ENCODE results near the gene CCT6B.

The CCT6B gene

GRCh38 chr17:34902831-34903547 is 58.3 kb downstream of the CCT6B start:
- no peak overlapping the region for H3K9ac ChIP-seq (ENCODE audit: low read depth, low read length)
- H3K36me3 ChIP-seq (ENCODE audit: insufficient read depth, low read depth, low read length) = no peaks in the 10 kb centered on the region
- no peaks in the 10 kb centered on the region for H3K4me1 ChIP-seq (ENCODE audit: insufficient read depth, low read length)
- H3K9me3 ChIP-seq (ENCODE audit: insufficient read depth, low read depth, low read length) = no peaks in the 10 kb centered on the region
- no peak overlapping the region for H3K4me3 ChIP-seq (ENCODE audit: low read length)
- H3K27me3 ChIP-seq (ENCODE audit: insufficient read depth, low read length) = peaks cover 14% of the 10 kb centered on the region; the same call in 1 of the 2 replicates
- no peak overlapping the region for H3K27ac ChIP-seq (ENCODE audit: low read length)

- Histone ChIP-seq H3K36me3 (ENCODE audit: insufficient read depth, low read depth, low read length) (no peaks in the 10 kb centered on the region), H3K4me1 (ENCODE audit: insufficient read depth, low read length) (no peaks in the 10 kb centered on the region), H3K9me3 (ENCODE audit: insufficient read depth, low read depth, low read length) (no peaks in the 10 kb centered on the region), H3K27me3 (ENCODE audit: insufficient read depth, low read length) (peaks cover 29% of the 10 kb centered on the region; the same call in 1 of the 2 replicates), H3K27ac (ENCODE audit: low read length) (no peak overlapping the region), H3K4me3 (ENCODE audit: low read length) (no peak overlapping the region), H3K9ac (ENCODE audit: low read depth, low read length) (no peak overlapping the region)
Observed at GRCh38 chr17:34899643-34900291, 61.5 kb downstream of the CCT6B start.

- H3K9ac ChIP-seq (ENCODE audit: low read depth, low read length) = no peak overlapping the region
- H3K4me3 ChIP-seq (ENCODE audit: low read length) = no peak overlapping the region
- no peak overlapping the region for H3K27ac ChIP-seq (ENCODE audit: low read length)
Observed at GRCh38 chr17:34895383-34895782, 65.9 kb downstream of the CCT6B start.

GRCh38 chr17:34894964-34895363 is 66.3 kb downstream of the CCT6B start:
- Histone ChIP-seq H3K9ac (ENCODE audit: low read depth, low read length) (no peak overlapping the region), H3K27me3 (ENCODE audit: insufficient read depth, low read length) (peaks cover 33% of the 10 kb centered on the region; the same call in 1 of the 2 replicates), H3K27ac (ENCODE audit: low read length) (no peak overlapping the region), H3K9me3 (ENCODE audit: insufficient read depth, low read depth, low read length) (no peaks in the 10 kb centered on the region), H3K36me3 (ENCODE audit: insufficient read depth, low read depth, low read length) (no peaks in the 10 kb centered on the region), H3K4me3 (ENCODE audit: low read length) (no peak overlapping the region), H3K4me1 (ENCODE audit: insufficient read depth, low read length) (no peaks in the 10 kb centered on the region)

More at GRCh38 chr17:34895383-34895782, 65.9 kb downstream of the CCT6B start:
- Histone ChIP-seq H3K36me3 (ENCODE audit: insufficient read depth, low read depth, low read length) (no peaks in the 10 kb centered on the region), H3K9me3 (ENCODE audit: insufficient read depth, low read depth, low read length) (no peaks in the 10 kb centered on the region), H3K4me1 (ENCODE audit: insufficient read depth, low read length) (no peaks in the 10 kb centered on the region), H3K27me3 (ENCODE audit: insufficient read depth, low read length) (peaks cover 33% of the 10 kb centered on the region; the same call in 1 of the 2 replicates)

GRCh38 chr17:34892461-34893249 is 68.6 kb downstream of the CCT6B start:
- peaks cover 26% of the 10 kb centered on the region; the same call in 1 of the 2 replicates for H3K27me3 ChIP-seq (ENCODE audit: insufficient read depth, low read length)
- H3K4me1 ChIP-seq (ENCODE audit: insufficient read depth, low read length) = no peaks in the 10 kb centered on the region
- no peak overlapping the region for H3K9ac ChIP-seq (ENCODE audit: low read depth, low read length)
- H3K9me3 ChIP-seq (ENCODE audit: insufficient read depth, low read depth, low read length) = no peaks in the 10 kb centered on the region
- no peaks in the 10 kb centered on the region for H3K36me3 ChIP-seq (ENCODE audit: insufficient read depth, low read depth, low read length)
- H3K4me3 ChIP-seq (ENCODE audit: low read length) = no peak overlapping the region
- H3K27ac ChIP-seq (ENCODE audit: low read length) = no peak overlapping the region

GRCh38 chr17:34886831-34887230 is 74.4 kb downstream of the CCT6B start:
- Histone ChIP-seq H3K27ac (ENCODE audit: low read length) (no peak overlapping the region), H3K36me3 (ENCODE audit: insufficient read depth, low read depth, low read length) (no peaks in the 10 kb centered on the region), H3K9ac (ENCODE audit: low read depth, low read length) (no peak overlapping the region), H3K9me3 (ENCODE audit: insufficient read depth, low read depth, low read length) (no peaks in the 10 kb centered on the region), H3K27me3 (ENCODE audit: insufficient read depth, low read length) (peaks cover 8% of the 10 kb centered on the region; the same call in 1 of the 2 replicates), H3K4me1 (ENCODE audit: insufficient read depth, low read length) (peaks cover 17% of the 10 kb centered on the region; the same call in 1 of the 2 replicates), H3K4me3 (ENCODE audit: low read length) (no peak overlapping the region)

GRCh38 chr17:34885076-34885475 is 76.2 kb downstream of the CCT6B start:
- no peaks in the 10 kb centered on the region for H3K36me3 ChIP-seq (ENCODE audit: insufficient read depth, low read depth, low read length)
- H3K9ac ChIP-seq (ENCODE audit: low read depth, low read length) = no peak overlapping the region
- H3K9me3 ChIP-seq (ENCODE audit: insufficient read depth, low read depth, low read length) = no peaks in the 10 kb centered on the region
- peaks cover 17% of the 10 kb centered on the region; the same call in 1 of the 2 replicates for H3K4me1 ChIP-seq (ENCODE audit: insufficient read depth, low read length)
- peaks cover 8% of the 10 kb centered on the region; the same call in 1 of the 2 replicates for H3K27me3 ChIP-seq (ENCODE audit: insufficient read depth, low read length)
- no peak overlapping the region for H3K4me3 ChIP-seq (ENCODE audit: low read length)
- H3K27ac ChIP-seq (ENCODE audit: low read length) = no peak overlapping the region

GRCh38 chr17:34884597-34884996 is 76.7 kb downstream of the CCT6B start:
- Histone ChIP-seq H3K9me3 (ENCODE audit: insufficient read depth, low read depth, low read length) (no peaks in the 10 kb centered on the region), H3K27me3 (ENCODE audit: insufficient read depth, low read length) (peaks cover 8% of the 10 kb centered on the region; the same call in 1 of the 2 replicates), H3K4me1 (ENCODE audit: insufficient read depth, low read length) (peaks cover 17% of the 10 kb centered on the region; the same call in 1 of the 2 replicates), H3K9ac (ENCODE audit: low read depth, low read length) (no peak overlapping the region), H3K4me3 (ENCODE audit: low read length) (no peak overlapping the region), H3K27ac (ENCODE audit: low read length) (no peak overlapping the region), H3K36me3 (ENCODE audit: insufficient read depth, low read depth, low read length) (no peaks in the 10 kb centered on the region)

GRCh38 chr17:34883106-34884000 is 77.9 kb downstream of the CCT6B start:
- Histone ChIP-seq H3K9me3 (ENCODE audit: insufficient read depth, low read depth, low read length) (no peaks in the 10 kb centered on the region), H3K4me3 (ENCODE audit: low read length) (peak overlapping the region; percentile 45; the same call in 1 of the 2 replicates), H3K9ac (ENCODE audit: low read depth, low read length) (no peak overlapping the region), H3K27ac (ENCODE audit: low read length) (no peak overlapping the region), H3K4me1 (ENCODE audit: insufficient read depth, low read length) (peaks cover 17% of the 10 kb centered on the region; the same call in 1 of the 2 replicates), H3K36me3 (ENCODE audit: insufficient read depth, low read depth, low read length) (no peaks in the 10 kb centered on the region), H3K27me3 (ENCODE audit: insufficient read depth, low read length) (peaks cover 8% of the 10 kb centered on the region; the same call in 1 of the 2 replicates)

GRCh38 chr17:34879146-34879545 is 82.1 kb downstream of the CCT6B start:
- Histone ChIP-seq H3K27ac (ENCODE audit: low read length) (no peak overlapping the region), H3K9me3 (ENCODE audit: insufficient read depth, low read depth, low read length) (no peaks in the 10 kb centered on the region)

More at GRCh38 chr17:34879146-34879545, 82.1 kb downstream of the CCT6B start:
- Histone ChIP-seq H3K4me1 (ENCODE audit: insufficient read depth, low read length) (peaks cover 16% of the 10 kb centered on the region; the same call in 1 of the 2 replicates), H3K9ac (ENCODE audit: low read depth, low read length) (no peak overlapping the region), H3K27me3 (ENCODE audit: insufficient read depth, low read length) (0 out of 2 replicates have a peak, but pooled peaks cover 5% of the 10 kb centered on the region), H3K4me3 (ENCODE audit: low read length) (no peak overlapping the region), H3K36me3 (ENCODE audit: insufficient read depth, low read depth, low read length) (no peaks in the 10 kb centered on the region)
